ENCODE results near the gene UPF2. TPM values are rescaled to one million over a fixed set of nuclear protein-coding genes. Genes with fewer than 3 reads are reported as not detected.

UPF2 gene
- total and polyA plus RNA-seq, 4 donors, result 7.4 to 36.4 (median 13.3) TPM

GRCh38 chr10:11951695-11952094 is 90.9 kb downstream of the UPF2 start:
- no peak for TF ChIP-seq CTCF (IDR thresholded peaks at IDR 0.05; ENCODE audit: control extremely low read depth, extremely low read depth)
- Histone ChIP-seq H3K36me3 (ENCODE audit: control insufficient read depth in 4 of 4, insufficient read depth in 4 of 4, low read length in 4 of 4) (peaks cover 6 to 17% (median 10%) of the 10 kb centered on the region in 4 donors), H3K4me1 (ENCODE audit: control insufficient read depth in 5 of 5, insufficient read depth in 5 of 5, low read length in 5 of 5) (no peaks in the 10 kb centered on the region), H3K27ac (ENCODE audit: low read depth in 1 of 2, low read length in 1 of 2) (no peak overlapping the region), H3K27me3 (ENCODE audit: control insufficient read depth in 3 of 3, insufficient read depth in 3 of 3, low read length in 2 of 3) (no peaks in the 10 kb centered on the region), H3K4me3 (no peak overlapping the region), H3K9me3 (ENCODE audit: control insufficient read depth in 4 of 4, insufficient read depth in 3 of 4, low read length in 3 of 4) (no peaks in the 10 kb centered on the region), H3K9ac (ENCODE audit: insufficient read depth in 1 of 2, low read length in 2 of 2) (no peak overlapping the region)
- 76 to 83% methylated on average over 5 of the region's 5 CpGs for WGBS, 2 donors
- ATAC-seq (ENCODE audit: insufficient read depth, low FRiP score) (no peak), DNase-seq (no peak)

GRCh38 chr10:11950325-11951018 is 92.1 kb downstream of the UPF2 start:
- ATAC-seq (ENCODE audit: insufficient read depth, low FRiP score) (no peak), DNase-seq (no peak)
- no peak overlapping the region for H3K27ac ChIP-seq (ENCODE audit: low read depth in 1 of 2, low read length in 1 of 2)
- H3K9ac ChIP-seq (ENCODE audit: insufficient read depth in 1 of 2, low read length in 2 of 2), result no peak overlapping the region
- WGBS, 2 donors, result 84 to 85% methylated on average over 9 of the region's 9 CpGs
- no peaks in the 10 kb centered on the region for H3K4me1 ChIP-seq (ENCODE audit: control insufficient read depth in 5 of 5, insufficient read depth in 5 of 5, low read length in 5 of 5)
- no peak for TF ChIP-seq CTCF (IDR thresholded peaks at IDR 0.05; ENCODE audit: control extremely low read depth, extremely low read depth)
- no peaks in the 10 kb centered on the region for H3K27me3 ChIP-seq (ENCODE audit: control insufficient read depth in 3 of 3, insufficient read depth in 3 of 3, low read length in 2 of 3)
- H3K36me3 ChIP-seq (ENCODE audit: control insufficient read depth in 4 of 4, insufficient read depth in 4 of 4, low read length in 4 of 4), result peaks cover 3 to 15% (median 5%) of the 10 kb centered on the region in 4 donors
- no peak overlapping the region for H3K4me3 ChIP-seq
- H3K9me3 ChIP-seq (ENCODE audit: control insufficient read depth in 4 of 4, insufficient read depth in 3 of 4, low read length in 3 of 4), result no peaks in the 10 kb centered on the region

- 60 to 76% methylated on average over 2 of the region's 2 CpGs for WGBS, 2 donors
- DNase-seq (no peak), ATAC-seq (ENCODE audit: insufficient read depth, low FRiP score) (no peak)
- Histone ChIP-seq H3K9ac (ENCODE audit: insufficient read depth in 1 of 2, low read length in 2 of 2) (no peak overlapping the region), H3K27ac (ENCODE audit: low read depth in 1 of 2, low read length in 1 of 2) (no peak overlapping the region), H3K9me3 (ENCODE audit: control insufficient read depth in 4 of 4, insufficient read depth in 3 of 4, low read length in 3 of 4) (no peaks in the 10 kb centered on the region), H3K36me3 (ENCODE audit: control insufficient read depth in 4 of 4, insufficient read depth in 4 of 4, low read length in 4 of 4) (peaks cover 2 to 11% (median 4%) of the 10 kb centered on the region in 4 donors), H3K4me3 (no peak overlapping the region), H3K4me1 (ENCODE audit: control insufficient read depth in 5 of 5, insufficient read depth in 5 of 5, low read length in 5 of 5) (no peaks in the 10 kb centered on the region), H3K27me3 (ENCODE audit: control insufficient read depth in 3 of 3, insufficient read depth in 3 of 3, low read length in 2 of 3) (no peaks in the 10 kb centered on the region)
- TF ChIP-seq CTCF (IDR thresholded peaks at IDR 0.05; ENCODE audit: control extremely low read depth, extremely low read depth), result no peak
Observed at GRCh38 chr10:11949152-11949551, 93.5 kb downstream of the UPF2 start.

- no peak for TF ChIP-seq CTCF (IDR thresholded peaks at IDR 0.05; ENCODE audit: control extremely low read depth, extremely low read depth)
- DNase-seq, result no peak
- 95 to 97% methylated on average over 8 of the region's 8 CpGs for WGBS, 2 donors
- H3K27ac ChIP-seq (ENCODE audit: low read depth in 1 of 2, low read length in 1 of 2), result no peak overlapping the region
- H3K4me3 ChIP-seq, result no peak overlapping the region
- no peaks in the 10 kb centered on the region for H3K27me3 ChIP-seq (ENCODE audit: control insufficient read depth in 3 of 3, insufficient read depth in 3 of 3, low read length in 2 of 3)
- no peaks in the 10 kb centered on the region for H3K4me1 ChIP-seq (ENCODE audit: control insufficient read depth in 5 of 5, insufficient read depth in 5 of 5, low read length in 5 of 5)
- ATAC-seq (ENCODE audit: insufficient read depth, low FRiP score), result no peak
- no peak overlapping the region for H3K9ac ChIP-seq (ENCODE audit: insufficient read depth in 1 of 2, low read length in 2 of 2)
- peaks cover 2 to 21% (median 12%) of the 10 kb centered on the region in 4 donors for H3K36me3 ChIP-seq (ENCODE audit: control insufficient read depth in 4 of 4, insufficient read depth in 4 of 4, low read length in 4 of 4)
- H3K9me3 ChIP-seq (ENCODE audit: control insufficient read depth in 4 of 4, insufficient read depth in 3 of 4, low read length in 3 of 4), result no peaks in the 10 kb centered on the region
Observed at GRCh38 chr10:11946652-11947051, 96.0 kb downstream of the UPF2 start.

All from lung (tissue), 12 donors.